Gastrocnemius medialis (tissue), 4 donors: ENCODE results near the gene BCL2. TPM values are rescaled to one million over a fixed set of nuclear protein-coding genes. Genes with fewer than 3 reads are reported as not detected.
A peak's percentile ranks its signal among the peaks of the same experiment; 100 is the strongest.

ENCODE experiments used
- ATAC-seq, 2 donors: fragments of 150-250 bp; one replicate each; pipeline ENCODE4 v1.9.1; 2016
- DNase-seq, 2 donors: peaks; one replicate each; pipeline ENCODE4 v3.0.0-alpha.2; 2019
- H3K27ac ChIP-seq, 4 donors: fragments of 200-600 bp; sonication (generic); 1 replicate in 1 of 4; 2 replicates in 3 of 4; pipeline ENCODE4 v1.5.1; 2016 to 2018; ENCODE audit warnings: mild to moderate bottlenecking in 2 of 4, moderate library complexity in 1 of 4
- H3K27me3 ChIP-seq, 3 donors: fragments of 200-600 bp; sonication (generic) in 2 of 3; 1 replicate in 1 of 3; 2 replicates in 2 of 3; pipeline versions ENCODE4 v1.5.1 to v1.6.0; 2016 to 2019; ENCODE audit warnings: mild to moderate bottlenecking in 1 of 3, moderate library complexity in 1 of 3
- H3K36me3 ChIP-seq, 2 donors: fragments of 200-600 bp; sonication (generic) in 1 of 2; one replicate each; pipeline ENCODE4 v1.5.1; 2017 to 2018
- H3K4me1 ChIP-seq, 2 donors: fragments of 200-600 bp; sonication (generic) in 1 of 2; one replicate each; pipeline ENCODE4 v1.5.1; 2016 to 2017; ENCODE audit warnings: mild to moderate bottlenecking in 2 of 2
- H3K4me3 ChIP-seq, 4 donors: fragments of 200-600 bp; sonication (generic) in 3 of 4; 1 replicate in 1 of 4; 2 replicates in 3 of 4; pipeline ENCODE4 v1.5.1; 2016 to 2019; ENCODE audit warnings: mild to moderate bottlenecking in 2 of 4
- H3K9me3 ChIP-seq, 3 donors: fragments of 200-600 bp; sonication (generic) in 2 of 3; 1 replicate in 1 of 3; 2 replicates in 2 of 3; pipeline ENCODE4 v1.5.1; 2016 to 2019
- CTCF ChIP-seq, 5 experiments: fragments of 450-650 bp in 3 of 5; fragments of 200-600 bp in 2 of 5; sonication (generic) in 2 of 5; IDR thresholded peaks in 4 of 5; conservative IDR thresholded peaks in 1 of 5; 1 replicate in 4 of 5; 2 replicates in 1 of 5; pipeline ENCODE4 v1.5.1; 2016 to 2019; ENCODE audit warnings: antibody characterized with exemption in 5 of 5, mild to moderate bottlenecking in 3 of 5, moderate library complexity in 3 of 5
- POLR2A ChIP-seq, 2 donors: fragments of 450-650 bp; IDR thresholded peaks; one replicate each; pipeline ENCODE4 v1.6.1; 2017; ENCODE audit warnings: antibody characterized with exemption in 2 of 2, mild to moderate bottlenecking in 2 of 2, moderate library complexity in 2 of 2
- in situ Hi-C, 4 donors: fragments of 200-750 bp; cut with MboI; loops; one replicate each; pipeline versions ENCODE4 v1.15.0 to v1.8.0; 2017; ENCODE audit warnings: low sequenced_read_pairs in 4 of 4
- intact Hi-C: fragments of 100-400 bp; cut with DNase I; formaldehyde crosslinking; loops from one replicate; pipeline ENCODE4 v1.15.1; 2023; ENCODE audit warnings: low total_unique reads
- total RNA-seq, 4 donors: library from RNA; depleted of rRNA; stranded (reverse); fragments of >200 nt; gene quantifications; one replicate each; pipeline versions ENCODE4 v1.1.0 to v1.2.3, GENCODE V29; 2016

BCL2 gene
- total RNA-seq, 4 donors from 2014 or later: 6.2 to 20.4 (median 13.7) TPM

DNA sequence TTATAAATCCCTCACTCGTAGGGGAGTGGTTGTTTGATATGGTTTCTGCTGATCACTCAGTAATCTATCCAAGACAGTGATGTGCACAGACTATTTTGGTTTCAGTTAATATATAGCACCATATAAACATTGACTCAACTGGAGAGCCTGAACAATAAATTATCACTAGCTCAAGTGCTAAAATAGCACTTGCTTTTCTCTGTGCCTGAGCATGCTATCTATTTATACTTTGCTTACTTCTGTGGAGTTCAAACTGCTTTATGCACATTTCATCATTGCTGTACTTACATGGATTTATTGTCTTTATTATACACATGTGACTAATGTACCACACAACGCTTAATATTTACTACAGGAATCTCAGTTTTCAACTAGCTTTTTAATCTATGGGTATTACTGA lies 133.6 kb downstream of the BCL2 start:
- DNase-seq: no peak
- in situ Hi-C loops: no loop called here
- TF ChIP-seq POLR2A (IDR thresholded peaks at IDR 0.05): no peak
- H3K27ac ChIP-seq: peak overlapping the region; percentile 56 to 76 (median 72)
- H3K9me3 ChIP-seq: no peaks in the 10 kb centered on the region
- H3K36me3 ChIP-seq: no peaks in the 10 kb centered on the region
- ATAC-seq: peak; percentile 59 to 92
- H3K4me1 ChIP-seq: peaks cover 45 to 53% of the 10 kb centered on the region in 2 donors
- no peaks in the 10 kb centered on the region for H3K27me3 ChIP-seq
- no peak overlapping the region for H3K4me3 ChIP-seq
- intact Hi-C loops: no loop called here

DNA sequence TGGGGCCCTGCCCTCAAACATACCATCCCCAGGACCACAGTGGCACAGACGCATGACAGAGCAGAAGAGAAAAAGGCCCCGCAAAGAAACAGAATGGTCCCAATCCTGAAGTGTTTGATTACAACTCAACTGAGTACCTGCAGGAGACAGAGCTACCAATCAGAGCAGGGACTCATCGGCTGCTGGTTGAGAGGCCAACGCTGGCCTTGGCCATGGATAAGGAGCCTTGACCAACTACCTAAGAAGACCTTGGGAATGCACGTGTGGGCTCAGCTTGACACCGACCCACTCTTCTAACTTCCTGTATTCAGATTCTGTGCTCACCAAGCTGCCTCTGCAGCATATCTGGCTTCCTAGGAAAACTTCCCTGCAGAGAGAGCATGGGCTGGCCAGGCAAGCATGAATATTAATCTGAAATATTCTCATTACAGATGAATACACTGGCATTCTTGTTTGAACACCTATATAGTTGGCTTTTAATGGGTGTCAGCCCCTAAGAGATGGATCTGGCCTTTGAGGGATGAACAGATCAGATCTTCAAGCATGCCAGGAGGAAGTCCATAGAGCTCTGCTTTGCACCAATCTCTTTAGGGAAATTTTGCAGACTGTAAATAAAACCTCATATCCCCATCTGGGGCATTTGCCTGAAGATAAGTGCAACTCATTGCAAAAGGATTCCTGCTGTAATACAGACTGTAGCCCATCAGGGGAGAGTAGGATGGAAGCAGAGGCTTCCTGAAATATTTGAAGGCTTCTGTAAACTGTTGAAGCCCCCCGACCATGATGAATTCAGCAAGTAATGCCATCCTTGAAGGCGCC lies 135.4 kb downstream of the BCL2 start:
- Histone ChIP-seq H3K9me3 (no peaks in the 10 kb centered on the region), H3K36me3 (no peaks in the 10 kb centered on the region), H3K27ac (no peak overlapping the region), H3K4me3 (no peak overlapping the region), H3K4me1 (peaks cover 50 to 65% of the 10 kb centered on the region in 2 donors), H3K27me3 (no peaks in the 10 kb centered on the region)
- in situ Hi-C loops (no loop called here), intact Hi-C loops (no loop called here)
- ATAC-seq (no peak), DNase-seq (no peak)
- TF ChIP-seq CTCF (IDR thresholded peaks at IDR 0.05 in 4 of 5, conservative IDR thresholded peaks at IDR 0.05 in 1 of 5) (no peak), POLR2A (IDR thresholded peaks at IDR 0.05) (no peak)

- Histone ChIP-seq H3K4me3 (no peak overlapping the region), H3K9me3 (no peaks in the 10 kb centered on the region), H3K4me1 (peaks cover 58 to 72% of the 10 kb centered on the region in 2 donors), H3K36me3 (no peaks in the 10 kb centered on the region), H3K27me3 (no peaks in the 10 kb centered on the region), H3K27ac (no peak overlapping the region)
- ATAC-seq (no peak), DNase-seq (no peak)
- intact Hi-C loops: no loop called here
- TF ChIP-seq POLR2A (IDR thresholded peaks at IDR 0.05): no peak
- no peak for TF ChIP-seq CTCF (IDR thresholded peaks at IDR 0.05 in 4 of 5, conservative IDR thresholded peaks at IDR 0.05 in 1 of 5)
- in situ Hi-C loops: no loop called here
Observed at GRCh38 chr18:63183378-63183777, 136.2 kb downstream of the BCL2 start.

DNA sequence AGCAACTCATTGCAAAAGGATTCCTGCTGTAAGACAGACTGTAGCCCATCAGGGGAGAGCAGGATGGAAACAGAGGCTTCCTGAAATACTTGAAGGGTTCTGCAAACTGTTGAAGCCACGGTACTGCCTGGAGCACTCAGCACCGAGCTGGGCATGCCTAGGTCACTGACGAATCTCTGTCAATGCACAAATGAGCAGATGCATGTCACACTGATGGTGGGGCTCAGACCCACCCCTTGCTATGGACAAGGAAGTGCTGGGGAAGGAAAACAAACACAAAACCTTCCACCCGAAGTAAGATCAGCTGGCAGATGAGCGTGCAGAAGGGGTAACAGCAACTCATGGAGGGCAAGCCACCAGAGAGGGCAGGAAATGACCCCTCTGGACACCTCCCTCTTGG lies 136.7 kb downstream of the BCL2 start:
- DNase-seq: no peak
- Histone ChIP-seq H3K4me3 (no peak overlapping the region), H3K9me3 (no peaks in the 10 kb centered on the region), H3K36me3 (no peaks in the 10 kb centered on the region), H3K27me3 (no peaks in the 10 kb centered on the region), H3K27ac (no peak overlapping the region), H3K4me1 (peaks cover 57 to 71% of the 10 kb centered on the region in 2 donors)
- TF ChIP-seq CTCF (IDR thresholded peaks at IDR 0.05 in 4 of 5, conservative IDR thresholded peaks at IDR 0.05 in 1 of 5) (no peak), POLR2A (IDR thresholded peaks at IDR 0.05) (no peak)
- no peak for ATAC-seq
- in situ Hi-C loops (no loop called here), intact Hi-C loops (no loop called here)

DNA sequence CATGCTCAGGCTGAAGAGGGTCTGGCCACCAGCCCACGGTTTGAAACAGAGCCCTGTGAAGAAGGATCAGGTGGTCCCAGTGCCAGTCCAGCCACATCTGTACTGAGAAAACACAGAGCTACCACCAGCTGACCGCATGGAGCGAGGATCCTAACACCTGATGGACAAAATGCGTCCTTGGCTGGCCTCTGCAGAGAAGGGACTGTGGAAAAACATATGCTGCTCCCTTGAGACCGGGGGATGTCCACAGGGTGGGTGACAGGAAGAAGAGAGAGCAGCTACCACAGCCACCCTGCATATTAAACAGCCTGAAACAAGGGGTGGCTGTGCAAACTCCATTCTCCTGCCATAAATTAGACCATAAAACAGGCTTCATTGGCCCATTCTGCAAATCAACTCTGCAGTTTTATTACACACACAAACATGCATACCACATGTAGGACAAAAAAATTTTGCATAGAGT lies 137.2 kb downstream of the BCL2 start:
- Histone ChIP-seq H3K36me3 (no peaks in the 10 kb centered on the region), H3K4me3 (no peak overlapping the region), H3K27me3 (no peaks in the 10 kb centered on the region), H3K27ac (no peak overlapping the region), H3K4me1 (peaks cover 59 to 65% of the 10 kb centered on the region in 2 donors), H3K9me3 (no peaks in the 10 kb centered on the region)
- in situ Hi-C loops (no loop called here), intact Hi-C loops (no loop called here)
- DNase-seq (no peak), ATAC-seq (no peak)
- TF ChIP-seq CTCF (IDR thresholded peaks at IDR 0.05 in 4 of 5, conservative IDR thresholded peaks at IDR 0.05 in 1 of 5) (no peak), POLR2A (IDR thresholded peaks at IDR 0.05) (no peak)
